Measurements from ENCODE around the gene CHRDL2. TPM values are rescaled to one million over a fixed set of nuclear protein-coding genes. Genes with fewer than 3 reads are reported as not detected.

Gene CHRDL2, protein sequence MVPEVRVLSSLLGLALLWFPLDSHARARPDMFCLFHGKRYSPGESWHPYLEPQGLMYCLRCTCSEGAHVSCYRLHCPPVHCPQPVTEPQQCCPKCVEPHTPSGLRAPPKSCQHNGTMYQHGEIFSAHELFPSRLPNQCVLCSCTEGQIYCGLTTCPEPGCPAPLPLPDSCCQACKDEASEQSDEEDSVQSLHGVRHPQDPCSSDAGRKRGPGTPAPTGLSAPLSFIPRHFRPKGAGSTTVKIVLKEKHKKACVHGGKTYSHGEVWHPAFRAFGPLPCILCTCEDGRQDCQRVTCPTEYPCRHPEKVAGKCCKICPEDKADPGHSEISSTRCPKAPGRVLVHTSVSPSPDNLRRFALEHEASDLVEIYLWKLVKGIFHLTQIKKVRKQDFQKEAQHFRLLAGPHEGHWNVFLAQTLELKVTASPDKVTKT
- total RNA-seq = not detected in 2 replicates

GRCh38 chr11:74731301-74732094 lies at the start of gene CHRDL2:
TSS of gene CHRDL2 (minus strand) at chr11:74731426. CDS start at chr11:74730888, 538 bp downstream.

DNA sequence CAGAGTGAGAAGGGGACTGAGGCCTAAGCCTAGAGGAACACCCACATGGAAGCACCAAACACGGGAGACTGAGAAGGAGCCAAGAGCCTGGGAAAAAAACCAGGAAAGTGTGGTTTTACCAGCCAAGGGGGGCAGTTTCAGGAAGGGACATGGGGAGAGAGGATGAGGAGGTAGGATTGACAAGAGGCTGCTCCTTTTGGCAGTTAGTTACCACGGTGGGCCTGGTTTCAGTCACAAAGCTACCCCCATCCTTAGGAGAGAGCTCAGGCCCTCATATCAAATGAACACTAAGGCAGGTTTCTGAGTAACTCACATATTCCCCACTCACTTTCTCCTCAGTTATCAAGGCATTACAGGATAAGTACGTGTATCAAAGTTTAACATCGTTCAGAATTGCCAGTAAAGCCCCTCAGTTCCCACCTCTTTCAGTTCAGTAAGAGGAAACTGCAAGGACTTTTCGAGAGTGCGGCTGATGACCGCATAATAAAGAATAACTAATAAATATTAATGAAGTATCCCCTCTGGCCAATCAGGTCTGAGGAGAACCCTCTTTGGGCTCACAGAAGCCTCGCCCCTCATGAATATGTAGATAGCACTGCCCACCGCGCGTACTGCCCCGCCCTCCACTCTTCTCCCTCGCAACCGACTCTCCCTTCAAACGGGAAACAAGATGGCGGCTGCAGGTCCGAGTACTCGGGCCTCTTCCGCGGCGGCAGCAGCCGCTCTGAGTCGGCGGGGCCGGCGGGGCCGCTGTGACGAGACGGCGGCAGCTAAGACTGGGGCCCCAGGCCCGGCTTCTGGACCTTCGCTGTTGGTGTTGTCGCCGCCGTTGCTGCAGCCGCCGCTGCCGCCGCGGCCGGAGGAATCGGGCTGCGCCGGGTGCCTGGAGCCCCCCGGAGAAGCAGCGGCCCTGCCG lies 17.2 kb upstream of the CHRDL2 start, which contains the start of gene RNF169:
Gene RNF169 (plus strand): TSS at position 639 of the 916 bp plus-strand sequence. CDS start 32 bp downstream, at position 671.

Small RNA genes within 50 kb of the gene (small RNA-seq; reads per million reads assigned to genes)
- gene MIR4696 (not detected), gene RANP3 (not detected), gene RN7SKP297 (not detected)

Other genes starting within 250 kb of the CHRDL2 start
- gene LIPT2, start 237.7 kb downstream of the CHRDL2 start, total RNA-seq = 6.3 and 11.9 TPM in 2 replicates
- 6.3 and 11.4 TPM in 2 replicates for gene POLD3, start 138.8 kb downstream of the CHRDL2 start, total RNA-seq
- 18.8 and 25.7 TPM in 2 replicates for gene RNF169, start 17.4 kb upstream of the CHRDL2 start, total RNA-seq
- 13.0 and 23.2 TPM in 2 replicates for gene XRRA1, start 217.7 kb upstream of the CHRDL2 start, total RNA-seq
- gene SPCS2, start 217.8 kb upstream of the CHRDL2 start, total RNA-seq = 9.4 and 17.0 TPM in 2 replicates